Testis (tissue), 2 donors: ENCODE data around the gene ABTB2.

Source experiments
- CTCF ChIP-seq, 3 experiments: fragments of 450-650 bp in 2 of 3; fragments of 200-600 bp in 1 of 3; sonication (generic) in 1 of 3; IDR thresholded peaks; one replicate each; pipeline ENCODE4 v1.5.1; 2016 to 2019; ENCODE audit warnings: antibody characterized with exemption in 3 of 3, mild to moderate bottlenecking in 2 of 3, moderate library complexity in 1 of 3
- POLR2A ChIP-seq: fragments of 450-650 bp; IDR thresholded peaks from one replicate; pipeline ENCODE4 v1.6.1; 2017; ENCODE audit warnings: antibody characterized with exemption, mild to moderate bottlenecking, moderate library complexity

DNA sequence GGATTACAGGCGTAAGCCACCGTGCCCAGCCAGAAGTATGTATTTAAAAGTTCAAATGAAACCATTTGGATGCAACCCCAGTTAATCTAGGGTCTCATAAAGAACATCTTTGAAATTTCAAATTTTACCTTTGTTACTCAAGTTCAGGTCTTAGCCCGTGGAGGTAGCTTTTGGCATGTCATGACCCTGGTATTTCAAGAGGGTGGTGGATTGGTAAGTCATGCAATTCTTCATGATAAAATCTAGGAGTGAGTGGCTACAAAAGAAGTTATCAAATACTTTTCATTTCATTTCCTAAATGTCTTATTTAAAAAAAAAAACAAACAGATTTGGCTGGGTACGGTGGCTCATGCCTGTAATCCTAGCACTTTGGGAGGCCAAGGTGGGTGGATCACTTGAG lies 80.6 kb downstream of the ABTB2 start:
- TF ChIP-seq CTCF (IDR thresholded peaks at IDR 0.05) (no peak), POLR2A (no peak)
